Measurements from ENCODE around the gene RIC3.

The RIC3 gene

GRCh38 chr11:8168485-8169257 is at the start of gene RIC3:
Gene RIC3 (minus strand): TSS chr11:8169025. CDS start chr11:8168989, 36 bp downstream.
- DNase-seq = peak; percentile 23

GRCh38 chr11:8218409-8218808 is 49.6 kb upstream of the RIC3 start:
- DNase-seq = no peak

GRCh38 chr11:8217926-8218325 is 49.1 kb upstream of the RIC3 start:
- no peak for DNase-seq

- no peak for DNase-seq
Measured at GRCh38 chr11:8217136-8217535, 48.3 kb upstream of the RIC3 start.

GRCh38 chr11:8213376-8213775 is 44.6 kb upstream of the RIC3 start:
- no peak for DNase-seq

GRCh38 chr11:8209208-8209807 is 40.5 kb upstream of the RIC3 start:
- no peak for DNase-seq

- no peak for DNase-seq
Measured at GRCh38 chr11:8207080-8208000, 38.5 kb upstream of the RIC3 start.

- no peak for DNase-seq
Measured at GRCh38 chr11:8206251-8207079, 37.6 kb upstream of the RIC3 start.

GRCh38 chr11:8205566-8205965 is 36.7 kb upstream of the RIC3 start:
- DNase-seq = no peak

- no peak for DNase-seq
Measured at GRCh38 chr11:8204596-8204995, 35.8 kb upstream of the RIC3 start.

- no peak for DNase-seq
Measured at GRCh38 chr11:8204025-8204424, 35.2 kb upstream of the RIC3 start.

- DNase-seq = no peak
Measured at GRCh38 chr11:8203414-8203715, 34.5 kb upstream of the RIC3 start.

- DNase-seq = no peak
Measured at GRCh38 chr11:8202516-8203413, 33.9 kb upstream of the RIC3 start.

GRCh38 chr11:8201644-8202365 is 33.0 kb upstream of the RIC3 start:
- no peak for DNase-seq

- DNase-seq = no peak
Measured at GRCh38 chr11:8199676-8200075, 30.9 kb upstream of the RIC3 start.

- no peak for DNase-seq
Measured at GRCh38 chr11:8196749-8197148, 27.9 kb upstream of the RIC3 start.

- no peak for DNase-seq
Measured at GRCh38 chr11:8194956-8195355, 26.1 kb upstream of the RIC3 start.

- DNase-seq = no peak
Measured at GRCh38 chr11:8192896-8193209, 24.0 kb upstream of the RIC3 start.

- no peak for DNase-seq
Measured at GRCh38 chr11:8192016-8192895, 23.4 kb upstream of the RIC3 start.

- no peak for DNase-seq
Measured at GRCh38 chr11:8190431-8190830, 21.6 kb upstream of the RIC3 start.

Data from NCI-H187 treated with DMSO at 0.1 percent for 48 hours (cell line).